ENCODE measurements around the gene TRPV3. TPM values are rescaled to one million over a fixed set of nuclear protein-coding genes. Genes with fewer than 3 reads are reported as not detected.

TRPV3 gene
- total RNA-seq, 1 experiment from 2014 or later, result 1.4 TPM

- no peak for TF ChIP-seq POLR2AphosphoS5 (IDR thresholded peaks at IDR 0.05; ENCODE audit: low read depth, low read length)
These were observed 43.1 kb upstream of the TRPV3 start (continued) for GRCh38 chr17:3600529-3601205.

- intact Hi-C loops (cut with micrococcal nuclease), result no loop called here
- H3K79me2 ChIP-seq (ENCODE audit: insufficient read depth, low read length), result no peaks in the 10 kb centered on the region
- CTCF ChIA-PET, result no interaction called here
These were observed 40.5 kb upstream of the TRPV3 start for GRCh38 chr17:3598078-3598477.

GRCh38 chr17:3596804-3597464, 39.3 kb upstream of the TRPV3 start:
- Histone ChIP-seq H3K27ac (ENCODE audit: low read depth, low read length) (no peak overlapping the region), H4K20me1 (ENCODE audit: insufficient read depth) (no peaks in the 10 kb centered on the region), H3K9me3 (ENCODE audit: control insufficient read depth in 1 of 2, insufficient read depth in 1 of 2, low read depth in 1 of 2, low read length in 2 of 2) (no peaks in the 10 kb centered on the region), H3K36me3 (ENCODE audit: control insufficient read depth in 1 of 2, insufficient read depth in 2 of 2, low read length in 2 of 2) (no peaks in the 10 kb centered on the region), H3K4me2 (ENCODE audit: low read length) (no peak overlapping the region), H2AFZ (ENCODE audit: low read depth, low read length, poor library complexity, severe bottlenecking) (no peak overlapping the region), H3K4me1 (ENCODE audit: control insufficient read depth in 1 of 2, insufficient read depth in 2 of 2, low read length in 2 of 2) (no peaks in the 10 kb centered on the region), H3K9ac (ENCODE audit: low read length) (no peak overlapping the region), H3K4me3 (replicated peaks in 1 of 2; ENCODE audit: low read depth in 1 of 2, low read length in 2 of 2) (no peak overlapping the region), H3K9me2 (ENCODE audit: insufficient read depth) (no peaks in the 10 kb centered on the region), H3K79me2 (ENCODE audit: insufficient read depth, low read length) (no peaks in the 10 kb centered on the region), H3K27me3 (ENCODE audit: insufficient read depth, low read length) (no peaks in the 10 kb centered on the region)
- TF ChIP-seq ATF3 (IDR thresholded peaks at IDR 0.05) (no peak), CEBPB (IDR thresholded peaks at IDR 0.05; ENCODE audit: low read depth) (no peak), EZH2 (IDR thresholded peaks at IDR 0.05) (no peak), FOSL1 (IDR thresholded peaks at IDR 0.05; ENCODE audit: low read depth) (no peak), REST (IDR thresholded peaks at IDR 0.05; ENCODE audit: low read depth) (no peak), EZH2phosphoT487 (IDR thresholded peaks at IDR 0.05; ENCODE audit: borderline replicate concordance) (no peak), YY1 (IDR thresholded peaks at IDR 0.05; ENCODE audit: extremely low read depth, insufficient replicate concordance, low read depth, low read length) (no peak)
- ChIA-PET RAD21 (ENCODE audit: low non-redundant PET in 1 of 2, low total read pairs in 2 of 2, uncharacterized antibody in 2 of 2, unreplicated experiment in 2 of 2) (no interaction called here), CTCF (no interaction called here), POLR2A (no interaction called here)
- ATAC-seq, result no peak
- DNase-seq (ENCODE audit: low read depth, low spot score), result no peak
- no TSS peak for BruUV-seq (replicated peaks)
- intact Hi-C loops (cut with micrococcal nuclease), result no loop called here

More at GRCh38 chr17:3598078-3598477, 40.5 kb upstream of the TRPV3 start:
- Histone ChIP-seq H2AFZ (ENCODE audit: low read depth, low read length, poor library complexity, severe bottlenecking) (no peak overlapping the region), H3K36me3 (ENCODE audit: control insufficient read depth in 1 of 2, insufficient read depth in 2 of 2, low read length in 2 of 2) (no peaks in the 10 kb centered on the region), H3K9me3 (ENCODE audit: control insufficient read depth in 1 of 2, insufficient read depth in 1 of 2, low read depth in 1 of 2, low read length in 2 of 2) (no peaks in the 10 kb centered on the region), H3K4me1 (ENCODE audit: control insufficient read depth in 1 of 2, insufficient read depth in 2 of 2, low read length in 2 of 2) (no peaks in the 10 kb centered on the region), H3K9me2 (ENCODE audit: insufficient read depth) (no peaks in the 10 kb centered on the region), H3K9ac (ENCODE audit: low read length) (no peak overlapping the region), H3K27ac (ENCODE audit: low read depth, low read length) (no peak overlapping the region), H3K4me3 (replicated peaks in 1 of 2; ENCODE audit: low read depth in 1 of 2, low read length in 2 of 2) (no peak overlapping the region), H3K4me2 (ENCODE audit: low read length) (no peak overlapping the region), H3K27me3 (ENCODE audit: insufficient read depth, low read length) (no peaks in the 10 kb centered on the region), H4K20me1 (ENCODE audit: insufficient read depth) (no peaks in the 10 kb centered on the region)
- no peak for DNase-seq (ENCODE audit: low read depth, low spot score)
- BruUV-seq (replicated peaks), result no TSS peak
- TF ChIP-seq ELF1 (IDR thresholded peaks at IDR 0.05; ENCODE audit: borderline replicate concordance, low read depth) (no peak), YY1 (IDR thresholded peaks at IDR 0.05; ENCODE audit: extremely low read depth, insufficient replicate concordance, low read depth, low read length) (no peak), TCF7L2 (IDR thresholded peaks at IDR 0.05; ENCODE audit: borderline replicate concordance, extremely low read depth, insufficient read depth, insufficient read length) (no peak)
- ATAC-seq, result no peak
- ChIA-PET POLR2A (no interaction called here), RAD21 (ENCODE audit: low non-redundant PET in 1 of 2, low total read pairs in 2 of 2, uncharacterized antibody in 2 of 2, unreplicated experiment in 2 of 2) (no interaction called here)

Measured in HCT116 (cell line).